Measurements from ENCODE around the gene COL18A1.

DNA sequence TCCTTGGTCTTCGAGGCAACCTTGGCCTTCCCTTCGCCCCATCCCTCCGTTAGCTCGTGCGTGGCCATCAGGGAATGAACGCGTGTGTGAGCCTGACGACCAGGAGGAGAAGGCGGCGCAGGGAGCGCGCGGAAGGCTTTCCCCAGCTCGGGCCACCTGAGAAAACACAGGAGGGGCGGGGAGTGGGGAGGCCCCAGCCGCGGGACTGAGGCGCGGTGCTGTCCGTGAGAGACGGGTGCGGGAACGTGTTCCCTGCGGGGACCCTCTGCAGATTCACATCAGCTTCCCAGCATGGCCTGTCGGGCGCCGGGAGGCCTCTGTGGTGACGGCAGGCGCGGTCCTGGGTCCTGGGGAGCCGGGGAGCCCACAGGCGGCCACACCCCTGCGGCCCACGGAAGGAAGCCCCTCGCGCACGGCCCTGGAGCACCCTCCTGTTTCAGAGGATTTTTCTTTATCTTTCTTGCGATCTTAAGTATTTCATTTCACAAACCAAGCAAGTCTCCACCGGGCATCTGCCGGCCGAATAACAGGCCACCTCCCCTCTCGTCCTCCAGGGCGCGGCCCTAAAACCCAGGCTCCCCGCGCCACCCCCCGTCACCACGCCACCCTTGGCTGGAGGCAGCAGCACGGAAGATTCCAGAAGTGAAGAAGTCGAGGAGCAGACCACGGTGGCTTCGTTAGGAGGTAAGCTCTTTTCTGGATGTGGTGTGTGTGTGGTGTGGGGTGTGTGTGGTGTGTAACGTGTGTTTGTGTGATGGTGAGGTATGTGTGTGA lies 71.0 kb downstream of the COL18A1 start:
- no peak for TF ChIP-seq POLR2A (IDR thresholded peaks at IDR 0.05)
- TF ChIP-seq, protein P1, sequence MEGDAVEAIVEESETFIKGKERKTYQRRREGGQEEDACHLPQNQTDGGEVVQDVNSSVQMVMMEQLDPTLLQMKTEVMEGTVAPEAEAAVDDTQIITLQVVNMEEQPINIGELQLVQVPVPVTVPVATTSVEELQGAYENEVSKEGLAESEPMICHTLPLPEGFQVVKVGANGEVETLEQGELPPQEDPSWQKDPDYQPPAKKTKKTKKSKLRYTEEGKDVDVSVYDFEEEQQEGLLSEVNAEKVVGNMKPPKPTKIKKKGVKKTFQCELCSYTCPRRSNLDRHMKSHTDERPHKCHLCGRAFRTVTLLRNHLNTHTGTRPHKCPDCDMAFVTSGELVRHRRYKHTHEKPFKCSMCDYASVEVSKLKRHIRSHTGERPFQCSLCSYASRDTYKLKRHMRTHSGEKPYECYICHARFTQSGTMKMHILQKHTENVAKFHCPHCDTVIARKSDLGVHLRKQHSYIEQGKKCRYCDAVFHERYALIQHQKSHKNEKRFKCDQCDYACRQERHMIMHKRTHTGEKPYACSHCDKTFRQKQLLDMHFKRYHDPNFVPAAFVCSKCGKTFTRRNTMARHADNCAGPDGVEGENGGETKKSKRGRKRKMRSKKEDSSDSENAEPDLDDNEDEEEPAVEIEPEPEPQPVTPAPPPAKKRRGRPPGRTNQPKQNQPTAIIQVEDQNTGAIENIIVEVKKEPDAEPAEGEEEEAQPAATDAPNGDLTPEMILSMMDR (IDR thresholded peaks at IDR 0.05), result no peak
